DOHH2 (cell line): ENCODE results near the gene MED19.

Experiments
- H3F3A ChIP-seq: fragments of 200-600 bp; sonication (generic), shearing (Covaris generic); 2 replicates; pipeline ENCODE4 v1.6.0; 2016; ENCODE audit warnings: antibody characterized with exemption, mild to moderate bottlenecking; ENCODE audit not compliant: control insufficient read depth, insufficient read depth
- H3K27ac ChIP-seq: fragments of 200-600 bp; sonication (generic); 2 replicates; pipeline ENCODE4 v1.5.1; 2014; ENCODE audit warnings: low read depth, mild to moderate bottlenecking, low read length, moderate library complexity
- H3K27me3 ChIP-seq: fragments of 200-600 bp; sonication (generic); 2 replicates; pipeline ENCODE4 v1.6.1; 2014; ENCODE audit warnings: mild to moderate bottlenecking, low read length, mixed read lengths; ENCODE audit not compliant: control insufficient read depth
- H3K36me3 ChIP-seq: fragments of 200-600 bp; sonication (generic); 2 replicates; pipeline ENCODE4 v1.6.1; 2014; ENCODE audit warnings: mild to moderate bottlenecking, low read length, moderate library complexity, mixed read lengths; ENCODE audit not compliant: control insufficient read depth
- H3K4me1 ChIP-seq: fragments of 200-600 bp; sonication (generic); 2 replicates; pipeline ENCODE4 v1.6.1; 2014; ENCODE audit warnings: mild to moderate bottlenecking, low read length, mixed read lengths; ENCODE audit not compliant: control insufficient read depth
- H3K4me2 ChIP-seq: fragments of 200-600 bp; sonication (generic); 2 replicates; pipeline ENCODE4 v1.6.0; 2014; ENCODE audit warnings: mild to moderate bottlenecking, low read length, moderate library complexity
- H3K4me3 ChIP-seq: fragments of 200-600 bp; sonication (generic); 2 replicates; pipeline ENCODE4 v1.5.1; 2014; ENCODE audit warnings: mild to moderate bottlenecking, low read length, mixed read lengths
- H3K79me2 ChIP-seq: fragments of 200-600 bp; sonication (generic); 2 replicates; pipeline ENCODE4 v1.6.1; 2014; ENCODE audit warnings: mild to moderate bottlenecking, low read length, mixed read lengths; ENCODE audit not compliant: control insufficient read depth
- H3K9me2 ChIP-seq: fragments of 200-600 bp; sonication (generic); replicated peaks from 2 replicates; pipeline ENCODE4 v1.6.1; 2014; ENCODE audit warnings: mild to moderate bottlenecking, low read length, mixed read lengths; ENCODE audit not compliant: control insufficient read depth
- H3K9me3 ChIP-seq: fragments of 200-600 bp; sonication (generic); 2 replicates; pipeline ENCODE4 v1.6.1; 2014; ENCODE audit warnings: antibody characterized with exemption, low read length, mixed read lengths; ENCODE audit not compliant: control insufficient read depth, insufficient read depth
- H4K20me1 ChIP-seq: fragments of 200-600 bp; sonication (generic); 2 replicates; pipeline ENCODE4 v1.6.0; 2014; ENCODE audit warnings: low read depth, mild to moderate bottlenecking, antibody characterized with exemption, low read length, moderate library complexity; ENCODE audit not compliant: control insufficient read depth, insufficient read depth
- EZH2phosphoT487 ChIP-seq: fragments of 200-600 bp; sonication (generic); IDR thresholded peaks from 2 replicates; pipeline ENCODE4 v1.6.1; 2017; ENCODE audit warnings: borderline replicate concordance, mild to moderate bottlenecking, antibody characterized with exemption, low read length, moderate library complexity, mixed read lengths
- TF ChIP-seq, protein P1 (sequence below): fragments of 200-600 bp; sonication (generic); IDR thresholded peaks from one replicate; pipeline ENCODE4 v1.5.1; 2014; ENCODE audit warnings: antibody characterized with exemption, mild to moderate bottlenecking, low read depth, low read length; ENCODE audit not compliant: poor library complexity, severe bottlenecking

The MED19 gene

DNA sequence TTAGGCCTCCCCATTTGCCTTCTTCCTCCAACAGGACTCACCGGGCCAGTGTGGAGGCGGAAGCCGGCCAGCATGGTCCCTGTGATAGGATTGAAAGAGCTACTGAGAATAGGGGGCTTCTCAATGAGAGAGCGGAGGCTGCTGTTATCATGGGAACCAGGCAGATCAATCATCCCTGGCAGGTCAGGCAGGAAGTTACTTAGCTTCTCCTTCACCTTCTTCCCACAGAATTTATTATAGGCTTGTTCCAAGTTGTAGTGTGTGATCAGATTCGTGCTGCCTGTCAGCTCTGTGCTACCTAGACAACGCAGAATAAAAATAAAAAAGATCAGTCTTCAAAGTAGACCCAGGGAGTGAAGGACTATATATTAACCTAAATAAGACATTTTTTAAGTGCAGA is 7.1 kb downstream of the MED19 start:
- Histone ChIP-seq H3K79me2 (no peaks in the 10 kb centered on the region), H4K20me1 (no peaks in the 10 kb centered on the region)
- TF ChIP-seq, protein P1, sequence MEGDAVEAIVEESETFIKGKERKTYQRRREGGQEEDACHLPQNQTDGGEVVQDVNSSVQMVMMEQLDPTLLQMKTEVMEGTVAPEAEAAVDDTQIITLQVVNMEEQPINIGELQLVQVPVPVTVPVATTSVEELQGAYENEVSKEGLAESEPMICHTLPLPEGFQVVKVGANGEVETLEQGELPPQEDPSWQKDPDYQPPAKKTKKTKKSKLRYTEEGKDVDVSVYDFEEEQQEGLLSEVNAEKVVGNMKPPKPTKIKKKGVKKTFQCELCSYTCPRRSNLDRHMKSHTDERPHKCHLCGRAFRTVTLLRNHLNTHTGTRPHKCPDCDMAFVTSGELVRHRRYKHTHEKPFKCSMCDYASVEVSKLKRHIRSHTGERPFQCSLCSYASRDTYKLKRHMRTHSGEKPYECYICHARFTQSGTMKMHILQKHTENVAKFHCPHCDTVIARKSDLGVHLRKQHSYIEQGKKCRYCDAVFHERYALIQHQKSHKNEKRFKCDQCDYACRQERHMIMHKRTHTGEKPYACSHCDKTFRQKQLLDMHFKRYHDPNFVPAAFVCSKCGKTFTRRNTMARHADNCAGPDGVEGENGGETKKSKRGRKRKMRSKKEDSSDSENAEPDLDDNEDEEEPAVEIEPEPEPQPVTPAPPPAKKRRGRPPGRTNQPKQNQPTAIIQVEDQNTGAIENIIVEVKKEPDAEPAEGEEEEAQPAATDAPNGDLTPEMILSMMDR, result no peak
- TF ChIP-seq EZH2phosphoT487, result no peak

DNA sequence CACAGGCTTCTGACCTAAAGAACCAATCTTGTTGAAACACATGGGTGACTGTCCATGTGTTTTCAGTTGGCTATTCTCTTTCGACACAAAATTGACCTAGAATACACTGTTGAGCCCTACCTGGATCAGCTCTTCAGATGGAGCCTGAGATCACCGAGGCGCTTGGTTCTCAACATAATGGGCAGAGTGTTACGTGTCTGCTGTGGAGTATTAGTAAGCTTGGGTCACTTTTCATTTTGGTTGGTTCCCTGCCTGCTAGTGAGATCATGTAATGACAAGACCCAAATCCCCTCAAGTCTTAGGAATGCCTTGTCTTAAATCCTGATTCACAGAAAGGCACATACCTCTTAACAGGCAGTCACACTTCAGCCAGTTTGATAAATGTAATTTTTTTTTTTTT is 8.7 kb downstream of the MED19 start:
- Histone ChIP-seq H3K4me2 (no peak overlapping the region), H3K9me2 (no peaks in the 10 kb centered on the region), H3K4me3 (no peak overlapping the region), H3K27me3 (no peaks in the 10 kb centered on the region), H3K79me2 (no peaks in the 10 kb centered on the region), H4K20me1 (no peaks in the 10 kb centered on the region), H3K27ac (no peak overlapping the region), H3K4me1 (no peaks in the 10 kb centered on the region), H3K9me3 (no peaks in the 10 kb centered on the region), H3K36me3 (peaks cover 56% of the 10 kb centered on the region), H3F3A (peaks cover 9% of the 10 kb centered on the region; the same call in 1 of the 2 replicates)
- no peak for TF ChIP-seq EZH2phosphoT487
- TF ChIP-seq, protein P1, result no peak

More for the DNA sequence above, 7.1 kb downstream of the MED19 start:
- Histone ChIP-seq H3K4me3 (no peak overlapping the region), H3K9me3 (no peaks in the 10 kb centered on the region), H3K27me3 (no peaks in the 10 kb centered on the region), H3K27ac (no peak overlapping the region), H3F3A (peaks cover 9% of the 10 kb centered on the region; the same call in 1 of the 2 replicates), H3K4me2 (no peak overlapping the region), H3K9me2 (no peaks in the 10 kb centered on the region), H3K36me3 (peaks cover 40% of the 10 kb centered on the region), H3K4me1 (no peaks in the 10 kb centered on the region)

DNA sequence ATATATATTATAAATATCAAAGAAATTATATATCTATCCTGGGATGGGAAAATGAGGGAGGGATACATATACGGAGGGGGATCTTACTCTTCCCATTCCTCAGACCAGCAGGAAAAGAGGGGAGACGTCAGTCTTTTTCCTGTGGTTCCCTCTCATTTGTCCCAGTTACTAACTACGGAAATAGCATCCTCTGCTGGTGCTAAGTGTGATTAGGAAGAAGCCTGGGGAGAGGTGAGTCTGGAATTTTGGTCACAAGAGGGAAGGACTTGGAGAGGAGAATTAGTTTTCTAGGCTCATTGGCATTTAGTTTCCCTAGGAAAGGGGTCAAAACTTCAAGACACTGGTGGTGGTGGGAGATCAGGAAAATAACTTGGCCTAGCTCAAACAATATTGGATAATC is 11.6 kb downstream of the MED19 start:
- H3K9me3 ChIP-seq, result no peaks in the 10 kb centered on the region
- H3K9me2 ChIP-seq, result no peaks in the 10 kb centered on the region
- no peaks in the 10 kb centered on the region for H3K79me2 ChIP-seq
- no peak for TF ChIP-seq EZH2phosphoT487
- TF ChIP-seq, protein P1, result no peak
- H3K4me3 ChIP-seq, result no peak overlapping the region
- H3K36me3 ChIP-seq, result peaks cover 74% of the 10 kb centered on the region
- H3K4me1 ChIP-seq, result no peaks in the 10 kb centered on the region
- no peaks in the 10 kb centered on the region for H4K20me1 ChIP-seq
- H3F3A ChIP-seq, result peaks cover 9% of the 10 kb centered on the region; the same call in 1 of the 2 replicates
- H3K27me3 ChIP-seq, result no peaks in the 10 kb centered on the region
- H3K27ac ChIP-seq, result no peak overlapping the region
- no peak overlapping the region for H3K4me2 ChIP-seq

DNA sequence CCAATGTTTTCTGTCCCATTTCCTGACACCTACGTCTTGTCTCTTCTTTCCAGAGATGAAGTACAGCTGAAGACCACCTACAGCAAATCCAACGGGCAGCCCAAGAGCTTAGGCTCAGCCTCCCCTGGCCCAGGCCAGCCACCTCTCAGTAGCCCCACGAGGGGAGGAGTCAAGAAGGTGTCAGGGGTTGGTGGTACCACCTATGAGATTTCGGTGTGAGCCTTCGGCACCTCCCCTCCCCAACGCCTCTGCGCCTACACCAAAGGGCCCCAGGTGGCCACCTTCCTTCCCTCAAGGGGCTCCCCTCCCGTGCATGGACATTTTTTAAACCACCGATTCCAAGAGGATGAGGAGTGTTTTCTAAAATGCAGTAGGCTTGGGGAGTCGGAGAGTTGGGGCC is 12.2 kb downstream of the MED19 start:
- Histone ChIP-seq H4K20me1 (no peaks in the 10 kb centered on the region), H3K36me3 (peaks cover 77% of the 10 kb centered on the region), H3K79me2 (no peaks in the 10 kb centered on the region), H3K4me2 (no peak overlapping the region), H3K27ac (no peak overlapping the region), H3K27me3 (no peaks in the 10 kb centered on the region), H3K9me2 (no peaks in the 10 kb centered on the region), H3K9me3 (no peaks in the 10 kb centered on the region), H3F3A (peaks cover 9% of the 10 kb centered on the region; the same call in 1 of the 2 replicates), H3K4me3 (no peak overlapping the region), H3K4me1 (no peaks in the 10 kb centered on the region)
- TF ChIP-seq, protein P1, result no peak
- no peak for TF ChIP-seq EZH2phosphoT487
